HepG2 (cell line): Measurements from ENCODE around the gene C1orf159. TPM values are rescaled to one million over a fixed set of nuclear protein-coding genes. Genes with fewer than 3 reads are reported as not detected.
A peak's percentile ranks its signal among the peaks of the same experiment; 100 is the strongest.

Experiments used
- ELF3 ChIP-seq: IDR thresholded peaks from 2 replicates; pipeline ENCODE4 v1.6.1; 2016; ENCODE audit warnings: missing genetic modification reagents, missing compliant biosample characterization
- FUBP1 ChIP-seq: sonication (generic); formaldehyde crosslinking; IDR thresholded peaks from 2 replicates; pipeline ENCODE4 v1.5.1; 2020; ENCODE audit warnings: missing genetic modification reagents, mild to moderate bottlenecking, borderline replicate concordance
- KLF6 ChIP-seq: IDR thresholded peaks from 2 replicates; pipeline ENCODE4 v1.8.0; 2016; ENCODE audit warnings: missing biosample characterization, missing genetic modification reagents
- RARG ChIP-seq: sonication (generic); formaldehyde crosslinking; IDR thresholded peaks from 2 replicates; pipeline ENCODE4 v1.4.0; 2020; ENCODE audit warnings: low read depth, mild to moderate bottlenecking, missing genetic modification reagents
- RFXANK ChIP-seq: IDR thresholded peaks from 2 replicates; pipeline ENCODE4 v1.6.1; 2016
- SETDB1 ChIP-seq: sonication (generic); formaldehyde crosslinking; IDR thresholded peaks from 2 replicates; pipeline ENCODE4 v1.5.1; 2020; ENCODE audit warnings: missing genetic modification reagents, mild to moderate bottlenecking, borderline replicate concordance
- TARDBP ChIP-seq: sonication (generic); formaldehyde crosslinking; IDR thresholded peaks from 2 replicates; pipeline ENCODE4 v1.8.0; 2022; ENCODE audit warnings: mild to moderate bottlenecking, missing genetic modification reagents
- ZBTB42 ChIP-seq: sonication (generic); formaldehyde crosslinking; IDR thresholded peaks from 2 replicates; pipeline ENCODE4 v1.5.0; 2020; ENCODE audit warnings: mild to moderate bottlenecking, missing genetic modification reagents
- ZNF281 ChIP-seq: sonication (generic); formaldehyde crosslinking; IDR thresholded peaks from 2 replicates; pipeline ENCODE4 v1.4.0; 2020; ENCODE audit warnings: missing genetic modification reagents, borderline replicate concordance
- ZNF580 ChIP-seq: IDR thresholded peaks from 2 replicates; pipeline ENCODE4 v1.6.1; 2016; ENCODE audit warnings: low read depth, borderline replicate concordance
- ZNF878 ChIP-seq: sonication (generic); formaldehyde crosslinking; IDR thresholded peaks from 2 replicates; pipeline ENCODE4 v1.8.1; 2023; ENCODE audit warnings: mild to moderate bottlenecking, missing genetic modification reagents, moderate library complexity
- ZSCAN30 ChIP-seq: sonication (generic); formaldehyde crosslinking; IDR thresholded peaks from 2 replicates; pipeline ENCODE4 v1.5.0; 2020; ENCODE audit warnings: mild to moderate bottlenecking, missing genetic modification reagents
- polyA plus RNA-seq, 8 experiments: library from polyadenylated mRNA; depleted of rRNA in 3 of 8; stranded (reverse) in 7 of 8; unstranded in 1 of 8; fragments of >200 nt; fragmentation: Illumina TruSeq in 4 of 8; extraction: Trizol in 4 of 8; gene quantifications; 2 replicates each; pipeline versions ENCODE4 v1.2.1 to v1.2.3, GENCODE V29; 2011 to 2016; ENCODE audit warnings: low read depth in 4 of 8, missing spikeins in 1 of 8, mixed read lengths in 1 of 8; ENCODE audit not compliant: insufficient read depth in 1 of 8
- total RNA-seq, 5 experiments: library from RNA; depleted of rRNA; stranded (reverse); fragments of >200 nt; fragmentation: Illumina TruSeq; extraction: Trizol; gene quantifications; 2 replicates each; pipeline ENCODE4 v1.2.3, GENCODE V29; 2016; ENCODE audit warnings: low read depth in 1 of 5
- TF ChIP-seq, protein P1 (sequence below), 2 experiments: IDR thresholded peaks; 2 replicates each; pipeline ENCODE4 v1.6.1; 2011 to 2012; ENCODE audit warnings: low read length in 2 of 2, borderline replicate concordance in 1 of 2, low read depth in 1 of 2, mild to moderate bottlenecking in 1 of 2, moderate library complexity in 1 of 2

C1orf159 gene
- total and polyA plus RNA-seq, 2 of the 13 experiments (the other 11 are each of a cell fraction or from before 2014, with no cell fraction given) = 3.8 to 6.7 TPM

DNA sequence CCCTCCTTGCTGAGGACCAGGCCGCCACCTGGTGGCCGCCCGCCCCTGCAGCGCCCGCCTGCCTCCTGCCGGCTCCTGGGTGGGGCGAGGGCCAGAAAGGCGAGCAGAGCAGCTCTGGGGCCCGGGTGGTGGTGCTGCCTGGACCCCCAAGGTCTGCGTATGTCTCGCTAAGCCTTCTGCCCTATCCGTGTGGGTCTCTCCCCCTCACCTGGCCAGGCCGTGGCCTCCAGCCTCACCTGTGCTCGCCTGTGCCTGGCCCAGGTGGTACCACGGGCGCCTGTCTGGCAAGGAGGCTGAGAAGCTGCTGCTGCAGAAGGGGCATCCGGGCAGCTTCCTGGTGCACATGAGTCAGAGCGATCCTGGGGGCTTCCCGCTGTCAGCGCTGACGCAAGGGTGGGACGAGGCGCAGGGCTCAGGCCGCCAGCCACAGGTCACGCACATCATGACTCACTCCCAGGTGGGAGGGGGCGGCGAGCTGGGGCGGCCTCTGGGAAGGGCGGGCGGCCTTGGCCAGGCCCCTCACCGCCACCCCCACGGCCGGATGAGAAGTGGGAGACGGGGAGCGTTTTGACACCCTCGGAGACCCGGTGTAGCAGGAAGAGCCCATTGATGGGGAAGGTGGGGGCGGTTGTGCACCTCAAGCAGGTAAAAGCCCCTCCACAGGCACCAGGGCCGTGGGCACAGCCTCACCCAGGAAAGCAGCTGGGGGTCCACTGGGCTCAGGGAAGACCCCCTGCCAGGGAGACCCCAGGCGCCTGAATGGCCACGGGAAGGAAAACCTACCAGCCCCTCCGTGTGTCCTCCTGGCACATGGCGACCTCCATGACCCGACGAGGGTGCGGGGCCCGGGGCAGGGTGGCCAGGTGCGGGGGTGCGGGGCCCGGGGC, 51.7 kb downstream of the C1orf159 start (continued):
- TF ChIP-seq, protein P1, sequence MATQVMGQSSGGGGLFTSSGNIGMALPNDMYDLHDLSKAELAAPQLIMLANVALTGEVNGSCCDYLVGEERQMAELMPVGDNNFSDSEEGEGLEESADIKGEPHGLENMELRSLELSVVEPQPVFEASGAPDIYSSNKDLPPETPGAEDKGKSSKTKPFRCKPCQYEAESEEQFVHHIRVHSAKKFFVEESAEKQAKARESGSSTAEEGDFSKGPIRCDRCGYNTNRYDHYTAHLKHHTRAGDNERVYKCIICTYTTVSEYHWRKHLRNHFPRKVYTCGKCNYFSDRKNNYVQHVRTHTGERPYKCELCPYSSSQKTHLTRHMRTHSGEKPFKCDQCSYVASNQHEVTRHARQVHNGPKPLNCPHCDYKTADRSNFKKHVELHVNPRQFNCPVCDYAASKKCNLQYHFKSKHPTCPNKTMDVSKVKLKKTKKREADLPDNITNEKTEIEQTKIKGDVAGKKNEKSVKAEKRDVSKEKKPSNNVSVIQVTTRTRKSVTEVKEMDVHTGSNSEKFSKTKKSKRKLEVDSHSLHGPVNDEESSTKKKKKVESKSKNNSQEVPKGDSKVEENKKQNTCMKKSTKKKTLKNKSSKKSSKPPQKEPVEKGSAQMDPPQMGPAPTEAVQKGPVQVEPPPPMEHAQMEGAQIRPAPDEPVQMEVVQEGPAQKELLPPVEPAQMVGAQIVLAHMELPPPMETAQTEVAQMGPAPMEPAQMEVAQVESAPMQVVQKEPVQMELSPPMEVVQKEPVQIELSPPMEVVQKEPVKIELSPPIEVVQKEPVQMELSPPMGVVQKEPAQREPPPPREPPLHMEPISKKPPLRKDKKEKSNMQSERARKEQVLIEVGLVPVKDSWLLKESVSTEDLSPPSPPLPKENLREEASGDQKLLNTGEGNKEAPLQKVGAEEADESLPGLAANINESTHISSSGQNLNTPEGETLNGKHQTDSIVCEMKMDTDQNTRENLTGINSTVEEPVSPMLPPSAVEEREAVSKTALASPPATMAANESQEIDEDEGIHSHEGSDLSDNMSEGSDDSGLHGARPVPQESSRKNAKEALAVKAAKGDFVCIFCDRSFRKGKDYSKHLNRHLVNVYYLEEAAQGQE (IDR thresholded peaks at IDR 0.05; ENCODE audit: borderline replicate concordance in 1 of 2, low read depth in 1 of 2, low read length in 2 of 2) = no peak
- no peak for TF ChIP-seq ZBTB42 (CRISPR knock-in tag)
- no peak for TF ChIP-seq FUBP1 (CRISPR knock-in tag)
- no peak for TF ChIP-seq ZSCAN30 (CRISPR knock-in tag)
- peak; percentile 59; the same call in 1 of the 2 replicates for TF ChIP-seq ZNF580 (CRISPR knock-in tag)
- TF ChIP-seq ZNF878 (CRISPR knock-in tag) = no peak
- TF ChIP-seq RARG = 0 out of 2 replicates have a peak, but pooled peaks have one; percentile 36
- TF ChIP-seq ZNF281 (CRISPR knock-in tag) = peak; percentile 42; the same call in 1 of the 2 replicates
- no peak for TF ChIP-seq SETDB1 (CRISPR knock-in tag)
- 0 out of 2 replicates have a peak, but pooled peaks have one; percentile 60 for TF ChIP-seq KLF6
- TF ChIP-seq ELF3 = peak; percentile 93
- TF ChIP-seq RFXANK (CRISPR knock-in tag) = no peak
- peak; percentile 40; the same call in 1 of the 2 replicates for TF ChIP-seq TARDBP
